ENCODE measurements around the gene LENG9.
"Not testable (repeated sequence)": the region's sequence is repeated elsewhere in the genome, so short reads cannot be mapped to it uniquely, and the experiment has no call there.

LENG9 gene

GRCh38 chr19:54457773-54458647, 5.6 kb downstream of the LENG9 start:
- no peak for DNase-seq

- DNase-seq, result no peak
Measured at GRCh38 chr19:54456423-54457373, 6.9 kb downstream of the LENG9 start.

GRCh38 chr19:54455786-54456422, 7.7 kb downstream of the LENG9 start:
- DNase-seq, result no peak

- no peak for DNase-seq
Measured at GRCh38 chr19:54454781-54455675, 8.6 kb downstream of the LENG9 start.

- no peak for DNase-seq
Measured at GRCh38 chr19:54453921-54454780, 9.4 kb downstream of the LENG9 start.

- no peak for DNase-seq
Measured at GRCh38 chr19:54452626-54453025, 11.0 kb downstream of the LENG9 start.

- DNase-seq, result no peak
Measured at GRCh38 chr19:54451997-54452396, 11.6 kb downstream of the LENG9 start.

- no peak for DNase-seq
Measured at GRCh38 chr19:54451331-54451871, 12.2 kb downstream of the LENG9 start.

GRCh38 chr19:54449701-54450069, 13.9 kb downstream of the LENG9 start:
- DNase-seq, result no peak

GRCh38 chr19:54448774-54449700, 14.5 kb downstream of the LENG9 start, which contains the start of gene LENG8:
TSS of gene LENG8 (plus strand) at chr19:54449199. CDS start at chr19:54451345, 2,146 bp downstream.
- peak; percentile 77 for DNase-seq

- DNase-seq, result no peak
Measured at GRCh38 chr19:54448040-54448773, 15.4 kb downstream of the LENG9 start.

GRCh38 chr19:54446349-54446748, 17.2 kb downstream of the LENG9 start:
- DNase-seq, result not testable (repeated sequence)

GRCh38 chr19:54444737-54445136, 18.8 kb downstream of the LENG9 start:
- DNase-seq, result no peak

GRCh38 chr19:54440641-54441040, 22.9 kb downstream of the LENG9 start:
- no peak for DNase-seq

GRCh38 chr19:54439174-54439851, 24.3 kb downstream of the LENG9 start:
- peak; percentile 13 for DNase-seq

GRCh38 chr19:54436628-54437252, 26.8 kb downstream of the LENG9 start:
- no peak for DNase-seq

GRCh38 chr19:54436031-54436523, 27.5 kb downstream of the LENG9 start:
- no peak for DNase-seq
